HL-60 (cell line): ENCODE results near the gene USF1.

Experiments used
- CTCF ChIP-seq: IDR thresholded peaks from one replicate; pipeline ENCODE4 v1.5.1; 2011; ENCODE audit warnings: low read length, control low read depth, inconsistent platforms; ENCODE audit not compliant: insufficient read depth
- POLR2AphosphoS5 ChIP-seq: IDR thresholded peaks from 2 replicates; pipeline ENCODE4 v1.6.1; 2012; ENCODE audit warnings: low read depth

GRCh38 chr1:161013488-161014230 lies 32.1 kb downstream of the USF1 start:
- TF ChIP-seq CTCF: no peak
- TF ChIP-seq POLR2AphosphoS5: peak; percentile 98
